Mucosa of stomach (tissue), 1 donor: ENCODE measurements around the gene QSOX2.

Experiments
- H3K27me3 ChIP-seq: one replicate; pipeline ENCODE4 v1.7.0; 2013; ENCODE audit warnings: mild to moderate bottlenecking, low read length; ENCODE audit not compliant: control insufficient read depth, insufficient read depth
- H3K36me3 ChIP-seq: one replicate; pipeline ENCODE4 v1.7.0; 2013; ENCODE audit warnings: low read length; ENCODE audit not compliant: control insufficient read depth, insufficient read depth
- H3K4me1 ChIP-seq: one replicate; pipeline ENCODE4 v1.7.0; 2013; ENCODE audit warnings: mild to moderate bottlenecking, low read length; ENCODE audit not compliant: control insufficient read depth, insufficient read depth
- H3K4me3 ChIP-seq: one replicate; pipeline ENCODE4 v1.7.0; 2013; ENCODE audit warnings: low read length
- H3K9ac ChIP-seq: one replicate; pipeline ENCODE4 v1.7.0; 2013; ENCODE audit warnings: mild to moderate bottlenecking, low read length, moderate library complexity
- H3K9me3 ChIP-seq: one replicate; pipeline ENCODE4 v1.7.0; 2013; ENCODE audit warnings: mild to moderate bottlenecking, low read length, moderate library complexity; ENCODE audit not compliant: control insufficient read depth
- donor health status: Pancreatic carcinoma.

QSOX2 gene

GRCh38 chr9:136225748-136226679 is 19.6 kb downstream of the QSOX2 start:
- no peak overlapping the region for H3K4me3 ChIP-seq
- H3K9ac ChIP-seq, result no peak overlapping the region
- no peaks in the 10 kb centered on the region for H3K4me1 ChIP-seq
- H3K9me3 ChIP-seq, result no peaks in the 10 kb centered on the region
- no peaks in the 10 kb centered on the region for H3K36me3 ChIP-seq
- H3K27me3 ChIP-seq, result no peaks in the 10 kb centered on the region

- Histone ChIP-seq H3K9me3 (no peaks in the 10 kb centered on the region), H3K4me1 (no peaks in the 10 kb centered on the region), H3K36me3 (no peaks in the 10 kb centered on the region), H3K9ac (no peak overlapping the region), H3K27me3 (no peaks in the 10 kb centered on the region), H3K4me3 (no peak overlapping the region)
Observed at GRCh38 chr9:136225366-136225747, 20.3 kb downstream of the QSOX2 start.

- Histone ChIP-seq H3K27me3 (no peaks in the 10 kb centered on the region), H3K9me3 (no peaks in the 10 kb centered on the region), H3K4me3 (no peak overlapping the region), H3K4me1 (no peaks in the 10 kb centered on the region), H3K9ac (no peak overlapping the region), H3K36me3 (no peaks in the 10 kb centered on the region)
Observed at GRCh38 chr9:136223871-136224640, 21.6 kb downstream of the QSOX2 start.

GRCh38 chr9:136222906-136223285 is 22.7 kb downstream of the QSOX2 start:
- no peaks in the 10 kb centered on the region for H3K36me3 ChIP-seq
- H3K9ac ChIP-seq, result no peak overlapping the region
- H3K9me3 ChIP-seq, result no peaks in the 10 kb centered on the region
- no peak overlapping the region for H3K4me3 ChIP-seq
- no peaks in the 10 kb centered on the region for H3K27me3 ChIP-seq
- no peaks in the 10 kb centered on the region for H3K4me1 ChIP-seq

- Histone ChIP-seq H3K9ac (no peak overlapping the region), H3K36me3 (no peaks in the 10 kb centered on the region), H3K9me3 (no peaks in the 10 kb centered on the region), H3K27me3 (no peaks in the 10 kb centered on the region), H3K4me1 (no peaks in the 10 kb centered on the region), H3K4me3 (no peak overlapping the region)
Observed at GRCh38 chr9:136222166-136222905, 23.3 kb downstream of the QSOX2 start.

GRCh38 chr9:136220017-136220729 is 25.4 kb downstream of the QSOX2 start:
- Histone ChIP-seq H3K36me3 (no peaks in the 10 kb centered on the region), H3K9ac (no peak overlapping the region), H3K27me3 (no peaks in the 10 kb centered on the region), H3K4me1 (no peaks in the 10 kb centered on the region), H3K4me3 (no peak overlapping the region), H3K9me3 (no peaks in the 10 kb centered on the region)

GRCh38 chr9:136219276-136219675 is 26.3 kb downstream of the QSOX2 start:
- no peak overlapping the region for H3K4me3 ChIP-seq
- no peaks in the 10 kb centered on the region for H3K9me3 ChIP-seq
- H3K27me3 ChIP-seq, result no peaks in the 10 kb centered on the region
- H3K36me3 ChIP-seq, result peaks cover 8% of the 10 kb centered on the region
- no peak overlapping the region for H3K9ac ChIP-seq
- no peaks in the 10 kb centered on the region for H3K4me1 ChIP-seq

- Histone ChIP-seq H3K9ac (no peak overlapping the region), H3K4me3 (no peak overlapping the region), H3K27me3 (no peaks in the 10 kb centered on the region), H3K36me3 (peaks cover 8% of the 10 kb centered on the region), H3K9me3 (no peaks in the 10 kb centered on the region), H3K4me1 (no peaks in the 10 kb centered on the region)
Observed at GRCh38 chr9:136218673-136219072, 26.9 kb downstream of the QSOX2 start.

GRCh38 chr9:136218271-136218670 is 27.3 kb downstream of the QSOX2 start:
- peaks cover 8% of the 10 kb centered on the region for H3K36me3 ChIP-seq
- H3K4me1 ChIP-seq, result no peaks in the 10 kb centered on the region
- no peak overlapping the region for H3K4me3 ChIP-seq
- no peaks in the 10 kb centered on the region for H3K27me3 ChIP-seq
- H3K9me3 ChIP-seq, result no peaks in the 10 kb centered on the region
- no peak overlapping the region for H3K9ac ChIP-seq

GRCh38 chr9:136216541-136217244 is 28.9 kb downstream of the QSOX2 start:
- no peak overlapping the region for H3K9ac ChIP-seq
- H3K4me3 ChIP-seq, result no peak overlapping the region
- no peaks in the 10 kb centered on the region for H3K4me1 ChIP-seq
- H3K36me3 ChIP-seq, result peaks cover 8% of the 10 kb centered on the region
- no peaks in the 10 kb centered on the region for H3K9me3 ChIP-seq
- H3K27me3 ChIP-seq, result no peaks in the 10 kb centered on the region

GRCh38 chr9:136213733-136214132 is 31.9 kb downstream of the QSOX2 start:
- no peaks in the 10 kb centered on the region for H3K9me3 ChIP-seq
- no peaks in the 10 kb centered on the region for H3K4me1 ChIP-seq
- no peaks in the 10 kb centered on the region for H3K27me3 ChIP-seq
- no peak overlapping the region for H3K4me3 ChIP-seq
- H3K9ac ChIP-seq, result no peak overlapping the region
- peaks cover 8% of the 10 kb centered on the region for H3K36me3 ChIP-seq
